SHP77 treated with DMSO at 0.1 percent for 48 hours (cell line): ENCODE data around the gene PTPRO.

ENCODE experiments used
- DNase-seq: peaks from one replicate; lab custom pipeline; 2025; lab: John Stamatoyannopoulos, UW

Gene PTPRO

DNA sequence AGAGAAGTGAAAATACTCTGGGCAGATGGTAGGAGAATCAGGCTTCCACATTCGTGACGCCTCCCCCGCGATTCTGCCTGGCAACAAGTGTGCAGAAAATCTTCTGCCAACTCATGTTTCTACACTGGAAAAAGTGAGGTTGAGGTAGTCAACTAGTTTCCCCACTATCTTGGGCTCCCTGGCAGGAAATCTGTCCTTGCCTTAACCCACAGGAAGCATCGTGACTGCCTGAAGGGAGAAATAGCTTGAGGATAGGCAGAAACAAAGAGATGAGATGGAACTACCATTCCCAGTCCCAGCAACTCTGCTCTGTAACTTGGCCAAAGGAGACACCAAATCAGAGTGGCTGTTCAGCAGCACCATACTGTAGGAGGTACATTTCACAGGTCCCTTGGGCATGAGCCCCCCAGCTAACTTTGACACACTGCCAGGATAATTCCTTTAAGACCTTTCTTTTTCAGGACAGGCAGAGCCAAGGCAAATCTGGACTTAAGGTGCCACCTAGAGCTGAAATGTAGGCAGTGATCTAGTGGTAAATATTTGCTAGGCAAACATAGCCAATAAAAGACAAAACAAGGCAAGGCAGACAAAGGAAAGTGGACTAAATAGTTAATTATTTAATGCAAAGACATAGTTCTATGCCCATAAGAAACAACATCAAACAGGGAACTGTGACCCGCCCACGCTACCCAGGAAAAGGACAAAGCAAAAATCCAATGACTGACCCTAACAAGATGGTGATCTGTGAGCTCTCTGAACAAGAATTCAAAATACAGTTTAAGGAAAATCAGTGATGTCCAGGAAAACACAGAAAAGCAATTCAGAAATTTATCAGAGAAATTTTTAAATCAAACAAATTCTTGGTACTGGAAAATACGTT, 205.1 kb downstream of the PTPRO start:
- DNase-seq: no peak

DNA sequence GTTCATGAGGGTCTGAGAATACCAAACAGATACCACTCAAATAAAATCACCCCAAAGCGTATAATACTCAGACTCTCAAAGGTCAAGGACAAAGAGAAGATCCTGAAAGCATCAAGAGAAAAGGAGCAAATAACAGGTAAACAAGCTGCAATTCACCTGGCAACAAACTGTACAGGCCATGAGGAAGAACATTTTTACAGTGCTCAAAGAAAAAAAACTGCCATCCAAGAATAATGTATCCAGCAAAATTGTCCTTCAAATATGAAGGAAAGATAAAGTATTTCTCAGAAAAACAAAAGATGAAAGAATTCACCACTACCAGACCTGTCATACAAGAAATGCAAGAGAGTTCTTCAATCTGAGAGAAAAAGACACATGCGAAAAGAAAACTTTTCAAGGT, 206.4 kb downstream of the PTPRO start:
- no peak for DNase-seq

DNA sequence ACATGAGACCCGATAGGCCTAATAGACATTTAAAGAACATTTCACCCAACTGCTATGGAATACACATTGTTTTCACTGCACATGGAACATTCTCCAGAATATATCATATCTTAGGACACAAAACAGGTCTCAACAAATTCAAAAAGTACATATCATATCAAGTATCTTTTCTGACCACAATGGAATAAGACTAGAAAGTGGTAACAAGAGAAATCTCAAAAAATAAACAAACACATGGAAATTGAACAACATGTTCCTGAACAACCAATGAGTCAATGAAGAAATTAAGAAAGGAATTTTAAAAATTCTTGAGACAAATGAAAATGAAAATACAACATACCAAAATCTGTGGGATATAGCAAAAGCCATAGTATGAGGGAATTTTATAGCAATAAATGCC, 208.1 kb downstream of the PTPRO start:
- no peak for DNase-seq

DNA sequence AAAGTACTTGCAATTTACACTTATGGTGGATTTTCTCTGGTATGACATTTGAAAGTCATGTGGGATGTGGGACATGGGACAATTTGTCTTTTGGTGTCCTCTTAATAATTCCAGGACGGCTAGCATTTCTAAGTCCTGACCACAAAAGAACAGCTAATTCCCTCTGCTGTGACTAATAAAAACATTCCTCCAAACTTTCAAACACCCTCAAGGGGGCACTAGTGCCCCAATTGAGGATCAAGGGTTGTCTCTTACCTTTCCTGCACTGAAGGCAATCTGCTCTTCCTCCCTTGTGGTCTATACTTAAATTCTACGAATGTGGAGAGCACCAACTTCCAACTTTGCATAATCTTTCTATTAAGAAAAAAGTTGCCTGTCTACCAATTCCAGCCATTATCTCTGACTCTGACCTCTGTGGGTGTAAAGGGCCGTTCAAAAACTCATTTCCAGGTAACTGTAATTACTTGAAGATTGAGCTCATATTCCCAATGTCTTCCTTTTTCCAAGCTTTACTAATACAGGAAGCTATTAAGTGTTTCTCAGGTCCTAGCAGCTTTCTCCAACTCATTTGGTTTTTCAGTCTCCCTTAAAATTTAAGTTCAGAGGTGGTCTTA, 210.2 kb downstream of the PTPRO start:
- DNase-seq: no peak

DNA sequence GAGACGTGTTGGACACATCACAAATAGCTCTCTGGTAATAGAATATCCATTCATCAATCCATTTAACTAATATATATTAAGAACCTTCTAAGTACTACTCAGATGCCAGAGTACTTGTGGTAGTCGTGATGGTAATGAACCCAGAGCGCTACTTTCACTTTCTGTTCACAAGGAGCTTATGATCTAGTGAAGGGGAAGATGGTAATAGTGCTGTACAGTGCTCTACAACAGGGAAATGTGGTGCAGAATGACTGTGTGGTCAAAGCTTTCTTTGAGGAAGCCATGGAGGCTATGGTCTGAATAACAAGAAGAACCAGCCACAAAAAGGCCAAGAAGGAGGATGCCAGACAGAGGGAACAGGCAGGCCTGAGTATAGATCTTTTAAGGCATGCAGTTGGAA, 212.0 kb downstream of the PTPRO start:
- DNase-seq: no peak

DNA sequence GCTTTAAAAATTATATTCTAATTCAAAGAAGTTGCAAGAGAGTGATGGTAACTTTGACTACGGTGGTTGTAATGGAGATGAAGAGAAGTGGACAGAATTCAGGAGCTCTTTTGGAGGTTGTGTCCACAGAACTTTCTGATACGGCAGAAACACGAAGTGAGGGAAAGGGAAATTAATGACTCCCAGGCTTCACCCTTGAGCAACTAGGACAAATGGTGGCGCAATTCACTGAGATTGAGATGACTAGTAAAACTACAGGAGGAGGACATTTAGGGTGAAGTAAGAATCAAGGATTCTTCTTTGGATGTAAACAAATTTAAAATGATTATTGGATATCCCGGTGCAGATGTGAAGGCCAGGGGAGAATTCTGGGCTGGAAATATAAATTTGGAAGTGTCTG, 212.6 kb downstream of the PTPRO start:
- no peak for DNase-seq

DNA sequence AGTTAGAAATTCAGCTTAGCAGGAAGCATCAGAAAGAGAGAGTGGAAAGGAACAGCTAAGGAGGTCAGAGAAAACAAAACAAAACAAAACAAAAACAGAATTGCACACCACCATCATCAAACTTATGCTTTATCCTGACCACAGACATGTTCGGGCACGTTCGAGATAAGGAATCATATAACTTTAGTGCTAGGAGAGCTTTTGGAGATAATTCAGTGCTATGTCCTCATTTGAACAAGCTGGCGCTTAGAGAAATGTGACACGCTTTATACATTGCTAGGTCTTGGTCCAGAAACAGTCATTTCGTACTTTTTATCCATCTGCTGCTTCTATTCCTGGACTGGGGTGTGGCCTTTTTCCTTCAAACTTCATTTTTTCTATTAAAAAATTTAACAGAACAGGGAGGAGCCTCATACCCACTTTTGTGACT, 213.1 kb downstream of the PTPRO start:
- no peak for DNase-seq

DNA sequence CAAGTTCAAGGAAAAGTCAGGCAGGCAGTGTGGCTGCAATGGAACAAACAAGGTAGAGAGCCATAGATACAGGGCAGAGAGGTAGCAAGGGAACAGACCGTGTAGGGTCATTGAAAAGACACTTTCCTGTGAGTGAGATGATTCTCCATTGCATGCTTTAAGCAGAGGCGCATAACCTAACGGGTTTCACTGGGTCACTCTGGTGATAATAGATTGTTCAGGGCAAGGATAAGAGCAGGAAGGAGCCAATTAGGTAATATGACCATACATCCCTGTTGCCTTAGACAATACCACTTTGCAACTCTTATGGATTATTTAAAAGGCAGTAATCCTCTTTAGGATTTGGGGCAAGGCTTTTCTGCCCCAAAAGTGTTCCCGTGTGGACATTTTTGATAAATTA, 214.1 kb downstream of the PTPRO start:
- no peak for DNase-seq

DNA sequence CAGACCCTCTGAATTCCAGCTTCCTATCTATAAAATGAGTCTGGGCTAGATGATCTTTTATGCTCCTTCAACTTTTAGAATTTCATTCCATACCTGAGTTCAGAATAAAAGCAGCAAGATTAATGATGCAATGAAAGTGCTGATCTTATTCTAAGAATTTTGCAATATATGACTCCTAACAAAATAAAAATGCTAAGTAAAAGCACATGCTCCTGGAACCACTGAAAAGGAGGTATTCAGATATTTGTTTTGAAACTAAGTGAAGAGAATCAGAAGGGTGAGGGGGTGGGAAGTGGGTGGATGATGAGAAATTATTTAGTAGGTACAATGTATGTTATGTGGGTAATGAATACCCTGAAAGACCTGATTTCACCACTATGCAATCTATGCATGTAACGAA, 216.6 kb downstream of the PTPRO start:
- DNase-seq: no peak

DNA sequence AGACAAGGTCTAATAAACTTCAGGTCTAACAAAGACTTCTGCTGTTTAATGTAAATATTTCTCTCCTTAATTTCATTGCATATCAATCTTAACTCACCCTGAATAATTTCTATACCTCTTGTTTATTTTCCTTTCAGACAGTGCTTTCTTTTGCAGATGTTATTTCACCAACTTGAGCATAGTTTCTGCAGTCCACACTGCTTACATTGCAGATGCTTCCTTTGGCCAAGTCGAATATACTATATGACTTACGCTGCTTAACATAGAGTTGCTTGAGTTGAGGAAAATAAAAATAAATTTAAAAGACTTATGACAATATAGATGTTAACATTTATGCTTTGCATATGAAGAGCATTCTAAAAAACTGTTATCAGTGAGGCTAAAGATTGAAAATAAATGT, 217.7 kb downstream of the PTPRO start:
- DNase-seq: no peak

DNA sequence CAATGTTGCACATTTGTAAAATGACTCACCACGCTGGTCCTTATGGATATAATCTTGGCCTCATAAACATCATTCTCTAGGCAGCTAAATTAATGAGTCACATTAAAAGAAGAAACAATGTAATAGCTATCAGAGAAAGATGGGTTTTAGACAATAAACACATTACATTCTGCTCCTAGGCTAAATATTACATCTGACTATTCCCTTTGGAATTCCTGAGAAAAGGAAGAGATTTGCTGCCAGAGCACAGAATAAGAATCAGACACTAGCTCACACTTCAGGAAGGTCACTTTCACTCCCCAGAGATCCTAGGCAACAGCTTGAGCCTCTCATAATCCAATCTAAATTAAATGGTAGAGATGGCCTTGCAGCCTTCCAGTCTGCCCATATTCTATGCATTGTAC, 218.2 kb downstream of the PTPRO start:
- DNase-seq: no peak

DNA sequence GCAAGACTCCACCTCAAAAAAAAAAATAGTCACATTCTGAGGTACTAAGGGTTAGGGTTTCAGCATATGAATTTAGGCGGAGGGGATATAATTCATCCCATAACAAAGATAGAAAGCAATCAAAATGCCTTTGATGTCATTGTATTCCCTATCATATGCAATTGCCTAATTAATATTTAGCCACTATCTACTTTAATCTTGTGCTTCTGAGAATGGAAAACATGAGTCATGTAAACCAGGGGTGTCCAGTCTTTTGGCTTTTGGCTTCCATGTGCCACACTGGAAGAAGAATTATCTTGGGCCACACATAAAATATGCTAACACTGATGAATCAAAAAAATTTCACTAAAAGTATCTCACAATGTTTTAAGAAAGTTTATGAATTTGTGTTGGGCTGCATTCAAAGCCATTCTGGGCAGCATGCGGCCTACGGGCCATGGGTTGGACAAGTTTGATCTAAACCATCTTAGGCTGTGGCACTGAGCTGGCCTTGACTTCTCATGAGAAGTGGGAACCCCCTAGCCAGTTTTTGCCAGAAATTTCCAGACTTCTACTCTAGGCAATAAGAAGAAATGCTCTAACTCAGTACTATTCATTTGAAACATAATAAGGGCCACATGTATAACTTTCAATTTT, 219.8 kb downstream of the PTPRO start:
- DNase-seq: no peak

DNA sequence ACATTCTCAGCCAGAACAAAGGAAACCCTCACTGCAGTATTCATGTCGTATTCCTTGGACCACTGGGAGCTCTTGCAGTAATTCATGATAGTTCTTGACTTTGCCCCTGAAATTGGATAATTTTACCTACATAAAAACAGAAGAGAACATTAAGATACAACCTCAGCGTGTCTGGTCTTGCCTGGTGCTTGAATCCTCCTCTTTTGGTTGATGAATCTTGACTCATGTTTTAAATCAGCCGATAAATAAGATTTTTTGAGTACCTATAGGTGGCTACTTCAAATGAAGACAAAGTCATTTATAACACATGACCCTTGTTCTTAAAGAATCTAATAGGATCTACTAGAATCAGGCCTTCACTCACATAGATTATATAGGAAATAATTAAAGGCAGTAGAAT, 221.0 kb downstream of the PTPRO start:
- DNase-seq: no peak

DNA sequence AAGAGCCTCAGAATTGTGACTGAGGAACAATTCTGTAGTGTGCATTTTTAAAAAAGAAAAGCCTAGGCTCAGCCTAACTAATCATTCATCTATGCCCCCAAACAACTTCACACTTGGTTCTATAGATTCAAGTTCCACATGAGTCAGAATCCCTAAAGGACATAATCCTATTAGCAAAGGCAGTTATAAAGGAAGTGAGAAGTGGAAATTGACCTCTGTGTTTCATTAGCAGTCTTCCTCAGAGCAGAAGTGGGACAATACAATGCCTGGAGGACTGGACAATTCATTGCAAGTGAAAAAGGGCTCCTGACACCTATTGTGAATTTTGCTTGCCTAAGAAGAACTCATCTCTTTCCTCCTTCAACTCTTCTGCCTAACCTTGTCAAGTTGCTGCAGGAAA, 222.3 kb downstream of the PTPRO start:
- no peak for DNase-seq

DNA sequence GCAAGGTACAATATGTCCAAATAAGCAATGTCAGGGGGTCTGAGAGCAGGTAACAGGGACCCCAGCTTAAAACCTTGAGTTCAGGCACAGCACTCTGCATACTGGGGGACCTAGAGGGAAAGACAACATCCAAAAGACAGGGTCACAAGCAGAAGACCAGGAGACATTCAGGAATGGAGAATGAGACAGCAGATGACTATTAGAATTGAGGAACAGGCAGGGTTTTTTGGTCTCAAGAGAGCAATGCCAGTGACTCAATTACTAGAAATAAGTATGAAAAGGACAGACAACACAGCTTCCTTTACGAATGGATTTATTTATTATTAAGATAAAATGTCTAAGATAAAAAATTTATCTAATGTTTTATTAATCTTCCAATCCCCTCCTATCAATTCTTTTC, 223.0 kb downstream of the PTPRO start:
- DNase-seq: no peak

DNA sequence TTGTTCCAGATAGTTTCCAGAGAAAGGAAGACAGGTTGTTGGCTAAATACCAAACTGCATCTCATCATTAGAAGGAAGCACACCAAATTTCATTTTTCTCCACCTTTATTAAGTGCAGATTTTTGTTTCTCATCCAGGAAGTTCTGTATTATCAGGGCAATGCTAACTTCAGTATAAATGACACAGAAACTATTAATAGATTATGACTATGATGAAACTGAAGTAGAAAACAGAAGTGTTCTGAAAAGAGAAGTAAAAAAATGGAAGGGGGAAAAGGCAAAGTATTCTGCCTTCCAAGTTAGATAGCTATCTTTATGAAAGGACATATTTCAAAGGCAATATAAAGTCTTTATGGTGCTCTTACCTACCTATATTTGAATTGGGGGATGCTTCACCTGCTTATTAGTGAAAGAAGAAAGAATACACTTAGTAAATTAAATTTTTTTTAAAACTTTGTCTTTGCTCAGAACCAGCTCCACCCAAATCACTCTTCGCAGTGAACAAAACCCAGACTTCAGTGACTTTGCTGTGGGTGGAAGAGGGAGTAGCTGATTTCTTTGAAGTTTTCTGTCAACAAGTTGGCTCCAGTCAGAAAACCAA, 223.9 kb downstream of the PTPRO start:
- DNase-seq: no peak

DNA sequence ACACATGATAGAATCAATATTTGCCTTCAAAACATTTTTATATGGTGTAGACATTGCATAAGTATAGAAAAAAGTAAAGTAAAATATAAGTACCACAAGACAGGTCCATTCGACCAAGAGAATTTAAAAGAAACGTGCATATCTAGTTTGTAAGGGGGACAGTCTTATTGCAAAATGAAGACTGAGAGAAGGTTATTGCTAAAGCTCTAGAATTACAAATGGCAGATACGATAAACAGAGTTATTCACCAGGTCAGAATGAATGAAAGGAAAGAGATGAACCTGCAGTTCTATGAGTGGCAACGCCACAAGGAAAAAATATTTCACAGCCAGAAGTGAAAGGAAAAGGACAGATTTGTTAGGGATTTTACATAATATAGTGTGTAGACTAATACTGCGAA, 224.8 kb downstream of the PTPRO start:
- no peak for DNase-seq

DNA sequence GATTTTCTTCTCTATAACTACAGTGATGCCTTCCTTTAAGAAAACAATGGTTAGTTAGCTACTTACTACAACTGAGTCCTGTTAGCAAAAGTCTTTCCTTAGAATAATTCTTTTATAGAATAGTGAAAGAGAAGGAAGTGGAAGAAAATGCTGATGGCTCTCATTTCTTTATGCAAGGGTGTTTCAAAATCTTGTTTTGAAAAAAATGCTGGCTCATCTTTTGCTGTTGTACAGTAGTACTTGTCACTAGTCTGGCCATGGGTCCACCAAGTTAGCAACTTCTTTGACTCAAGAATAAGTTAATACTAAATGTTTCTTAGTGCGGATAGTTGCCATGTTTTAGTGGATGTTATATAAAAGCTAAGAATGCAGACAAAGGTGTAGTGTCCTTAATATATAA, 225.4 kb downstream of the PTPRO start:
- DNase-seq: no peak

DNA sequence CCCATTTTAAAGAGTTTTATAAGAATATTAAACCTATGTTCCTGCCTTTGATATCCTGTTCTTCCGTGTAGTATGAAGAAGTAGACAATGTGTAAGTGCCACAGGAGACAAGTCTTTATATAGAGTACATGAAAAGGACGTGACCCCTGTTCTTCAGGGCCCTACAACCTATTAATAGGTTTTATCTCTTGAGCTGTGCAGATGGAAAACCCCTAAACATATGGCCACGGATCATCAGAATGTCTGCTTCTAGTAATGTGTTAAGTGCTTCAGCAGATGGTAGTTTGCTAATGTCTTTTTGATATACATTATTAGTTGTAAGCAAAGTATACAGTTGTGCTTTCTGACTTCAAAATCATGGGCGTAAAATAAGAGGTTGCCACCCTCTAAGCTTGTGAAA, 228.5 kb downstream of the PTPRO start:
- DNase-seq: no peak

DNA sequence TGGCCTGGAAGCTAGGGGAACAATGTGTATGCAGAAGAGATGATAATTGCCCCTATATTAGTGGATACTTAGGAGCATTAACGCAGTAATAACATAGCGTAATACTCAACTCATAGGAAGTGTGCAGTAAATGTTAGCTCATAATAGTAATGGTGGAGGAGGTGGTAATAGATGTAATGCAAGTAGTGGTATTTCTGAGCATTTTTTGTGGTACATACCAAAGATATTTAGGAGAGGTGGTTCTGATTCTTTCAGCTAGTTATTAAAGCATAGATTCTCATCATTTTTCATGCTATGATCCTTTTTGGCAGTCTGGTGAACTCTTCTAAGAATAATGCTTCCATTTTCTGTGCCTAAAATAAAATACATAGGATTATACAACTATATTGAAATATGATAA, 233.1 kb downstream of the PTPRO start:
- DNase-seq: no peak

DNA sequence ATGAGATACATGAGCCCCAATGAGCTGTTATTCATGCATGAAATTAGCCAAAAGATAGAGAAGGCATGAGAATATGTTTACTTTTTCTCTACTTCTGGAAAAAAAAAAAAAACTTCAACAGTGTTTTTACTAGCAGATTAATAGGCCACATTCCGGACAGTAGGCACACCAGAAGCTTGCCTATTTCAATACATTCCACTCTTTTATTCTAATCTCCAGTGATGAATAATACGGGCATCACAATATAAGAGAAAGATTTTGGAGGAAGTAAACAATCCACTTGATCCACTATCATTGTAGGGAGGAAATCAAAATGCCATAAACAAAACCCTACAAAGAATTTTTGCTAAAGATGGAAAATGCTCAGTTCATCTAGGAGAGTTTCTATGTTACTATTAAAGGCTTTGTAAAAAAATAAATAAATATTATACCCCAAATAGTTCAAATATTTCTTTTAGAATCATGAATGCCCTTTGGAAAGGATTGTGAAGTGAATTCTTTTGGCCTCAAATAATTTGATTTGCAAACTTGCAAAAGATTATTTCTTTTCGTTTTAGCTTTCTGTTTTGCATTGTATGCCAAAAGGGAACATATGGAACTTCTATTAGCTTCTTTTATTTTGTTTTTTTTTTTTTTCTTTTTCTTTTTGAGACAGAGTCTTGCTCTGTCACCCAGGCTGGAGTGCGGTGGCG, 234.2 kb downstream of the PTPRO start:
- no peak for DNase-seq

DNA sequence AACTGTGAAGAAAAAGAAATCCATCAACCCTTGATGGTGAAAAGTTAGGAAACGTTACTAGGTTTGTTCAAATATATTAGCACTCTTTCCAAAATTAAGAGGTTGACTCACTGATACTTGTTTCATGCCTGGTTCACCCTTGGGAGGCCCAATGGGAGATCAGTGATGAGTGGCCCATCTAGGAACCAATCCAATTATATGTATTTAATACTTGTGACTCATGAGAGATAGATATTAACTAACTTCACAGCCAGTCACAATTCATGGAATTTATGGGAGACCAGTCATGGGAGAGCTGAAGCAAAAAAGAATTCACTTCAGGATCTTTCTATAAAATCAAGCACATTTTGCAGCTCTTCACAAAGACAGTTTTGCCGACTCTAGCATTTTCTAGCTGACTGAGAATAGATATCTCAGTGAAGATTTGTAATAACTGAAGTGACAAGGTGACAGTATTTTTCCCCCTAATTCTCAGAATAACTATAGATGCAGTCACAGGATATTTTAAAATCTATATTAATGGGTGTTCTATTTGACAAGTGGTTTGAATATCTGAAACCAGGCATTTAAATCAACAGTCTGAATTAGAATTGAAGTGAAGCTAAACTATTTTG, 236.7 kb downstream of the PTPRO start:
- no peak for DNase-seq
